Ovary (tissue), 3 donors: Measurements from ENCODE around the gene TSC22D3.
"Not testable (repeated sequence)": the region's sequence is repeated elsewhere in the genome, so short reads cannot be mapped to it uniquely, and the experiment has no call there.

ENCODE experiments used
- EP300 ChIP-seq: sonication (generic); formaldehyde crosslinking; IDR thresholded peaks from one replicate; pipeline ENCODE4 v1.6.1; 2017; ENCODE audit warnings: antibody characterized with exemption
- POLR2A ChIP-seq: fragments of 450-650 bp; IDR thresholded peaks from one replicate; pipeline ENCODE4 v1.6.1; 2017; ENCODE audit warnings: antibody characterized with exemption, mild to moderate bottlenecking, moderate library complexity
- TF ChIP-seq, protein P1 (sequence below), 3 donors: fragments of 450-650 bp in 2 of 3; fragments of 200-600 bp in 1 of 3; IDR thresholded peaks; one replicate each; pipeline versions ENCODE4 v1.5.1 to v1.8.0; 2016 to 2022; ENCODE audit warnings: antibody characterized with exemption in 3 of 3, mild to moderate bottlenecking in 1 of 3
- donor health status: DM: no; HTN: no; CAD: no.

DNA sequence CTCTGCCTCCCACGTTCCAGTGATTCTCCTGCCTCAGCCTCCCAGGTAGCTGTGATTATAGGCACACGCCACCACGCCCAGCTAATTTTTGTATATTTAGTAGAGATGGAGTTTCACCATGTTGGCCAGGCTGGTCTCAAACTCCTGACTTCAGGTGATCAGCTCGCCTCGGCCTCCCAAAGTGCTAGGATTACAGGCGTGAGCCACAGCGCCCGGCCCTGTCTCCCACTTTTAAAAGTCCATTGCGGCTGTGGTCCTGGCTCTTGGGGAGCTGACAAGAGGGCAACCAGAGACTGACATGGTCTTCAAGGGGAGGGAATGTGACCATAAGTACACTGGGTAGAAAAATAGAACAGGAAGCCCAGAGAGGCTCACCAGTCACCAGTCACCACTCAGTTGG, 104.3 kb downstream of the TSC22D3 start:
- TF ChIP-seq, protein P1, sequence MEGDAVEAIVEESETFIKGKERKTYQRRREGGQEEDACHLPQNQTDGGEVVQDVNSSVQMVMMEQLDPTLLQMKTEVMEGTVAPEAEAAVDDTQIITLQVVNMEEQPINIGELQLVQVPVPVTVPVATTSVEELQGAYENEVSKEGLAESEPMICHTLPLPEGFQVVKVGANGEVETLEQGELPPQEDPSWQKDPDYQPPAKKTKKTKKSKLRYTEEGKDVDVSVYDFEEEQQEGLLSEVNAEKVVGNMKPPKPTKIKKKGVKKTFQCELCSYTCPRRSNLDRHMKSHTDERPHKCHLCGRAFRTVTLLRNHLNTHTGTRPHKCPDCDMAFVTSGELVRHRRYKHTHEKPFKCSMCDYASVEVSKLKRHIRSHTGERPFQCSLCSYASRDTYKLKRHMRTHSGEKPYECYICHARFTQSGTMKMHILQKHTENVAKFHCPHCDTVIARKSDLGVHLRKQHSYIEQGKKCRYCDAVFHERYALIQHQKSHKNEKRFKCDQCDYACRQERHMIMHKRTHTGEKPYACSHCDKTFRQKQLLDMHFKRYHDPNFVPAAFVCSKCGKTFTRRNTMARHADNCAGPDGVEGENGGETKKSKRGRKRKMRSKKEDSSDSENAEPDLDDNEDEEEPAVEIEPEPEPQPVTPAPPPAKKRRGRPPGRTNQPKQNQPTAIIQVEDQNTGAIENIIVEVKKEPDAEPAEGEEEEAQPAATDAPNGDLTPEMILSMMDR (IDR thresholded peaks at IDR 0.05), result not testable (repeated sequence)
- not testable (repeated sequence) for TF ChIP-seq POLR2A, EP300
